ENCODE data around the gene MCF2L2.

The MCF2L2 gene

GRCh38 chr3:183391460-183391859 lies 37.0 kb downstream of the MCF2L2 start:
- no peak for TF ChIP-seq CTCF (IDR thresholded peaks at IDR 0.05; ENCODE audit: extremely low read depth, insufficient read depth, missing control alignments)
- in situ Hi-C loops (cut with MboI; ENCODE audit: low pct_unique_long_range_greater_than_20kb, low sequenced_read_pairs, unreplicated experiment): loop anchor here (25.0 kb wide), 2 partner anchors 479 to 679 kb away; no protein-coding TSS in a partner anchor
- no peak for DNase-seq (ENCODE audit: low spot score)

GRCh38 chr3:183390844-183391243 lies 37.6 kb downstream of the MCF2L2 start:
- in situ Hi-C loops (cut with MboI; ENCODE audit: low pct_unique_long_range_greater_than_20kb, low sequenced_read_pairs, unreplicated experiment): loop anchor here (25.0 kb wide), 2 partner anchors 479 to 679 kb away; no protein-coding TSS in a partner anchor
- TF ChIP-seq CTCF (IDR thresholded peaks at IDR 0.05; ENCODE audit: extremely low read depth, insufficient read depth, missing control alignments): no peak
- no peak for DNase-seq (ENCODE audit: low spot score)

GRCh38 chr3:183388213-183388895 lies 40.1 kb downstream of the MCF2L2 start:
- in situ Hi-C loops (cut with MboI; ENCODE audit: low pct_unique_long_range_greater_than_20kb, low sequenced_read_pairs, unreplicated experiment): loop anchor here (10.0 to 25.0 kb wide), 3 partner anchors 264 to 676 kb away; no protein-coding TSS in a partner anchor
- no peak for TF ChIP-seq CTCF (IDR thresholded peaks at IDR 0.05; ENCODE audit: extremely low read depth, insufficient read depth, missing control alignments)
- no peak for DNase-seq (ENCODE audit: low spot score)

- in situ Hi-C loops (cut with MboI; ENCODE audit: low pct_unique_long_range_greater_than_20kb, low sequenced_read_pairs, unreplicated experiment): loop anchor here (10.0 to 25.0 kb wide), 3 partner anchors 263 to 675 kb away; no protein-coding TSS in a partner anchor
- no peak for TF ChIP-seq CTCF (IDR thresholded peaks at IDR 0.05; ENCODE audit: extremely low read depth, insufficient read depth, missing control alignments)
- no peak for DNase-seq (ENCODE audit: low spot score)
These were observed 40.6 kb downstream of the MCF2L2 start for GRCh38 chr3:183387797-183388196.

GRCh38 chr3:183386651-183387050 lies 41.8 kb downstream of the MCF2L2 start:
- TF ChIP-seq CTCF (IDR thresholded peaks at IDR 0.05; ENCODE audit: extremely low read depth, insufficient read depth, missing control alignments): no peak
- DNase-seq (ENCODE audit: low spot score): no peak
- in situ Hi-C loops (cut with MboI; ENCODE audit: low pct_unique_long_range_greater_than_20kb, low sequenced_read_pairs, unreplicated experiment): loop anchor here (10.0 to 25.0 kb wide), 3 partner anchors 262 to 674 kb away; no protein-coding TSS in a partner anchor

- DNase-seq (ENCODE audit: low spot score): peak; percentile 63
- peak; percentile 68 for TF ChIP-seq CTCF (IDR thresholded peaks at IDR 0.05; ENCODE audit: extremely low read depth, insufficient read depth, missing control alignments)
- in situ Hi-C loops (cut with MboI; ENCODE audit: low pct_unique_long_range_greater_than_20kb, low sequenced_read_pairs, unreplicated experiment): loop anchor here (10.0 to 25.0 kb wide), 3 partner anchors 261 to 674 kb away; no protein-coding TSS in a partner anchor
These were observed 42.5 kb downstream of the MCF2L2 start for GRCh38 chr3:183385698-183386613.
